ENCODE data around the gene ELF2.
"Not testable (repeated sequence)": the region's sequence is repeated elsewhere in the genome, so short reads cannot be mapped to it uniquely, and the experiment has no call there.

The ELF2 gene

DNA sequence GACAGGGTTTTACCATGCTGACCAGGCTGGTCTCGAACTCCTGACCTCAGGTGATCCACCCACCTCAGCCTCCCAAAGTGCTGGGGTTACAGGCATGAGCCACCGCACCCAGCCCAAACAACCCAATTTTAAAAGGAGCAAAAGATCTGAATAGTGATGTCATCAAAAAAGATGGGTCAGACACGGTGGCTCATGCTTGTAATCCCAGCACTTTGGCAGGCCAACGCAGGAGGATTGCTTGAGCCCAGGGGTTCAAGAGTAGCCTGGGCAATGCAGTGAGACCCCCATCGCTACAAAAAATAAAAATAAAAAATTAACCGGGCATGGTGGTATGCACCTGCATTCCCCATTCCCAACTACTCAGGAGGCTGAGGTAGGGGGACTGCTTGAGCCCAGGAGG lies 6.1 kb downstream of the ELF2 start:
- DNase-seq (ENCODE audit: low read depth), result no peak
- no peak overlapping the region for H3K4me3 ChIP-seq (ENCODE audit: low read length)
- TF ChIP-seq, protein P1, sequence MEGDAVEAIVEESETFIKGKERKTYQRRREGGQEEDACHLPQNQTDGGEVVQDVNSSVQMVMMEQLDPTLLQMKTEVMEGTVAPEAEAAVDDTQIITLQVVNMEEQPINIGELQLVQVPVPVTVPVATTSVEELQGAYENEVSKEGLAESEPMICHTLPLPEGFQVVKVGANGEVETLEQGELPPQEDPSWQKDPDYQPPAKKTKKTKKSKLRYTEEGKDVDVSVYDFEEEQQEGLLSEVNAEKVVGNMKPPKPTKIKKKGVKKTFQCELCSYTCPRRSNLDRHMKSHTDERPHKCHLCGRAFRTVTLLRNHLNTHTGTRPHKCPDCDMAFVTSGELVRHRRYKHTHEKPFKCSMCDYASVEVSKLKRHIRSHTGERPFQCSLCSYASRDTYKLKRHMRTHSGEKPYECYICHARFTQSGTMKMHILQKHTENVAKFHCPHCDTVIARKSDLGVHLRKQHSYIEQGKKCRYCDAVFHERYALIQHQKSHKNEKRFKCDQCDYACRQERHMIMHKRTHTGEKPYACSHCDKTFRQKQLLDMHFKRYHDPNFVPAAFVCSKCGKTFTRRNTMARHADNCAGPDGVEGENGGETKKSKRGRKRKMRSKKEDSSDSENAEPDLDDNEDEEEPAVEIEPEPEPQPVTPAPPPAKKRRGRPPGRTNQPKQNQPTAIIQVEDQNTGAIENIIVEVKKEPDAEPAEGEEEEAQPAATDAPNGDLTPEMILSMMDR (conservative IDR thresholded peaks at IDR 0.05; ENCODE audit: low read depth, low read length), result no peak

DNA sequence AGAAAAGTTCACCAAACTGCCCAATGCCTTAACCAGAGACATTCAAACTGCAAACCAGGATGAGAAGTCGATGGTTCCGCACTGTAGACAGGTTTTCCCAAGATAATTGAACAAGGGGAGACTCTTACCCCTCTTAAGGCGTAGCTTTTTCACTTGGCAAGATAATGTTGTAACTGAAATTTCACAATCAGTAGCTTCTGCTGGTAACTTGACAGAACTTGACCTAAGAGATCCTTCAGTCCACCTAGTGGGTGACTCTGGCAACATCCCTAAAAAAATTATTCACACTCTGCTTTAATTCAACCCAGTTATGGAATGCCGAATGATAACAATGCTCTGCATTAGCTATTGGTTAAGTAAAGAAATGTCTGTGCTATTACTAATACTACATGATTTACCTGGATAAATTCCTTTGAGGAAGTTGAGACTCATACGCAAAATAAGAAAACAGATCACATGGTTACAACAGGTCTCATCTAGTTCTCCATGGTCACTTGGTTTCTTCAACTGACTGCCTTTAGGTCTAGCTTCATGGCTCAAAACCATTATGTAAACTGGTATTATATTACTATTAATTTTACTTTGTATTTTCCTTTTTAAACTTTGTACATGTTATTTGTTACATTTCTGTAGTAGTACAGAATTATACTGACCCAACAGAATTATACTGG lies 9.1 kb downstream of the ELF2 start:
- H3K4me3 ChIP-seq (ENCODE audit: low read length), result no peak overlapping the region
- TF ChIP-seq, protein P1 (conservative IDR thresholded peaks at IDR 0.05; ENCODE audit: low read depth, low read length), result peak; percentile 53
- no peak for DNase-seq (ENCODE audit: low read depth)

DNA sequence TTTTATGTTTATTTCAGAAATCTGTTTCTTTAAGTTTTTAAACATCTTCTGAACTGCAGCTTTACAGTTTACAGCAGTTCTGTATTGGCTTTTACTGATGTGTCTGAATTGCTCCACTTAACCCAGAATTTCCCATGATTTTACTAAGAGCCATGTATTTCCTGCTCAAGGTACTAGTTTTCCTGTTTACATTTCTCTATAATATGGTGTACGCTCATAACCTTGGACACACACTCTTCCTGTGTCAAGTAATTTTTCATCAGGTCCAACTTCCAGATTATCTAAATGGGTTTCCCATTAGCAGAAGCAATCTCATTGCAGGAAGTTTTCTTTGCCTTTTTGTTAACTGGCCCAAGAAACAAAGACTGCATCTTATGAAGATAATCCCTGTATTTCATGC lies 12.3 kb downstream of the ELF2 start:
- TF ChIP-seq, protein P1 (conservative IDR thresholded peaks at IDR 0.05; ENCODE audit: low read depth, low read length), result no peak
- no peak overlapping the region for H3K4me3 ChIP-seq (ENCODE audit: low read length)
- no peak for DNase-seq (ENCODE audit: low read depth)

DNA sequence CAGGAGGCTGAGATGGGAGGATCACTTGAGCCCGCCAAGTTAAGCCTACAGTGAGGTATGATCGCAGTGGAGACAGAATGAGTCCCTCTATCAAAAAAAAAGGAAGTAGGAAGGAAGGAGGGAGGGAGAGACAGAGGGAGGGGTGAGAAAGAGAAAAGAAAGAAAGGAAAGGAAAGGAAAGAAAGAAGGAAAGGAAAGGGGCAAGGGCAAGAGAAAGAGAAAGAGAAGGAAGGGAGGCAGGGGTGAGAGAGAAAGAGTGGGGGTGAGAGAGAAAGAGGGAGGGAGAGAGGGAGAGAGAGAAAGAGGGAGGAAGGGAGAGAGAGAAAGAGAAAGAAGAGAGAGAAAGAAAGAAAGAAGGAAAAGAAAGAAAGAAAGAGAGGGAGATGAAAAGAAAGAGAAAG lies 13.2 kb downstream of the ELF2 start:
- TF ChIP-seq, protein P1 (conservative IDR thresholded peaks at IDR 0.05; ENCODE audit: low read depth, low read length), result no peak
- H3K4me3 ChIP-seq (ENCODE audit: low read length), result no peak overlapping the region
- no peak for DNase-seq (ENCODE audit: low read depth)

DNA sequence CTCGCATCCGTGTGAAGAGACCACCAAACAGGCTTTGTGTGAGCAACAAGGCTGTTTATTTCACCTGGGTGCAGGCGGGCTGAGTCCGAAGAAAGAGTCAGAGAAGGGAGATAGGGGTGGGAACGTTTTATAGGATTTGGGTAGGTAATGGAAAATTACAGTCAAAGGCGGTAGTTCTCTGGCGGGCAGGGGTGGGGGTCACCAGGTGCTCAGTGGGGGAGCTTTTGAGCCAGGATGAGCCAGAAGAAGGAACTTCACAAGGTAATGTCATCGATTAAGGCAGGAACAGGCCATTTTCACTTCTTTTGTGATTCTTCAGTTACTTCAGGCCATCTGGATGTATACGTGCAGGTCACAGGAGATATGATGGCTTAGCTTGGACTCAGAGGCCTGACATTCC lies 19.0 kb downstream of the ELF2 start:
- DNase-seq (ENCODE audit: low read depth); H3K4me3 ChIP-seq (ENCODE audit: low read length): not testable (repeated sequence)

DNA sequence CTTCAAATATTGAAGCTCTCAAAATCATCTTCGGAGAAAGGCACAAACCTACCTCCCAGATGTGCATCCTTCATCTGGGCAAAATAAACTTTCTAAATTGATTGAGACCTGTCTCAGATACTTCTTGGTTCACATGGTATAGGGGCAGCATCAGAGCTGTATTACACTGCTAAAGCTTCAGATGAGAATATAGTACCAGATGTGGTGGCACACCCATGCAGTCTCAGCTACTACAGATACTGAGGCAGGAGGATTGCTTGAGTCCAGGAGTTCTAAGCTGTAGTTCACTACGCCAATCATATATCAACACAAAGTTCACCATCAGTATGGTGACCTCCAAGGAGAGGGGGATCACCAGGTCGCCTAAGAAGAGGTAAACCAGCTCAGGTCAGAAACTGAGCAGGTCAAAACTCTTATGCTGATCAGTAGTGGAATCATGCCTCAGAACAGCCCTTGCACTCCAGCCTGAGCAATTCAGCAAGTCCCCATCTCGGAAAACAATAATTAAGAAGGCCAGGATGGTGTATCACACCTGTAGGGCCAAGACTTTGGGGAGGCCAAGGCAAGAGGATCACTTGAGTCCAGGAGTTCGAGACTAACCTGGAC lies 22.0 kb downstream of the ELF2 start:
- H3K4me3 ChIP-seq (ENCODE audit: low read length), result no peak overlapping the region
- TF ChIP-seq, protein P1 (conservative IDR thresholded peaks at IDR 0.05; ENCODE audit: low read depth, low read length), result no peak
- no peak for DNase-seq (ENCODE audit: low read depth)

DNA sequence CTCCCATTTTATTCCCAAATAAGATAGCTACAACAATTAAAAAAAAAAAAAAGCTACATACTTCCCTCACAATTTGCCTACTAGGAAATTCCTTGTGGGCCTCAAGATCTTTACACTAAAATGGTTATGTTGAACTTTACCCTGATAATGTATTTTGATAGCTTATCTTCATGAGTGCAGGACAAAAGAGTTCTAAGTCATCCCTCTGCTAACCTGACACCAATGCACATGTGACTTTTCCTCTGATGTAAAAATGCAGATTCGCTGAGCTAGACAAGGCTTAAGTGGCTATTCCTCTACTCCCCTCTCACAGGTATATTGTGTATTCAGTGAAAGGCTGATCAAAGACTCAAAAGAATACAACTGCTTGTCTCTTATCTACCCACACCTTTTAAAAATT lies 22.5 kb downstream of the ELF2 start:
- TF ChIP-seq, protein P1 (conservative IDR thresholded peaks at IDR 0.05; ENCODE audit: low read depth, low read length), result no peak
- no peak overlapping the region for H3K4me3 ChIP-seq (ENCODE audit: low read length)
- no peak for DNase-seq (ENCODE audit: low read depth)

Data from retinal pigment epithelial cell (primary cell).